Prostate gland (tissue), 2 donors: ENCODE results near the gene BTBD2. TPM values are rescaled to one million over a fixed set of nuclear protein-coding genes. Genes with fewer than 3 reads are reported as not detected.

Experiments
- DNase-seq: peaks from one replicate; pipeline ENCODE4 v3.0.0-alpha.2; 2019; ENCODE audit warnings: low spot score
- H3K27ac ChIP-seq, 2 donors: fragments of 200-600 bp; sonication (generic); 2 replicates each; pipeline ENCODE4 v1.5.1; 2017 to 2019
- H3K27me3 ChIP-seq: fragments of 200-600 bp; sonication (generic); replicated peaks from 2 replicates; pipeline ENCODE4 v1.5.1; 2019; ENCODE audit not compliant: insufficient read depth
- H3K36me3 ChIP-seq, 2 donors: fragments of 200-600 bp; sonication (generic); 1 replicate in 1 of 2; 2 replicates in 1 of 2; pipeline versions ENCODE4 v1.5.1 to v1.8.1; 2017 to 2019
- H3K4me1 ChIP-seq: fragments of 200-600 bp; sonication (generic); replicated peaks from 2 replicates; pipeline ENCODE4 v1.5.1; 2019
- H3K4me3 ChIP-seq, 2 donors: fragments of 200-600 bp; sonication (generic); 2 replicates each; pipeline ENCODE4 v1.5.1; 2017 to 2019
- H3K9me3 ChIP-seq: fragments of 200-600 bp; sonication (generic); 2 replicates; pipeline ENCODE4 v1.5.1; 2017
- POLR2A ChIP-seq: fragments of 450-650 bp; IDR thresholded peaks from one replicate; pipeline ENCODE4 v1.6.1; 2016; ENCODE audit warnings: antibody characterized with exemption, mild to moderate bottlenecking
- POLR2AphosphoS5 ChIP-seq: sonication (generic); formaldehyde crosslinking; IDR thresholded peaks from one replicate; pipeline ENCODE4 v1.6.1; 2017; ENCODE audit warnings: antibody characterized with exemption
- WGBS: methylation state at CpG from one replicate; pipeline ENCODE4 v1.1.5; 2018; 5-methylcytosine and 5-hydroxymethylcytosine counted together
- intact Hi-C: fragments of 100-400 bp; cut with DNase I; formaldehyde crosslinking; loops from one replicate; pipeline ENCODE4 v1.14.2; 2022
- total RNA-seq, 2 donors: library from RNA; depleted of rRNA; stranded (reverse); fragments of >200 nt; gene quantifications; one replicate each; pipeline ENCODE4 v1.1.0, GENCODE V29; 2016
- TF ChIP-seq, protein P1 (sequence below), 4 experiments: fragments of 200-600 bp in 2 of 4; fragments of 450-650 bp in 2 of 4; sonication (generic) in 2 of 4; IDR thresholded peaks; 1 replicate in 3 of 4; 2 replicates in 1 of 4; pipeline ENCODE4 v1.5.1; 2016 to 2019; ENCODE audit warnings: antibody characterized with exemption in 4 of 4, mild to moderate bottlenecking in 2 of 4, moderate library complexity in 2 of 4

Gene BTBD2
- 100 to 1,000 TPM; 116 to 136 TPM for total RNA-seq

DNA sequence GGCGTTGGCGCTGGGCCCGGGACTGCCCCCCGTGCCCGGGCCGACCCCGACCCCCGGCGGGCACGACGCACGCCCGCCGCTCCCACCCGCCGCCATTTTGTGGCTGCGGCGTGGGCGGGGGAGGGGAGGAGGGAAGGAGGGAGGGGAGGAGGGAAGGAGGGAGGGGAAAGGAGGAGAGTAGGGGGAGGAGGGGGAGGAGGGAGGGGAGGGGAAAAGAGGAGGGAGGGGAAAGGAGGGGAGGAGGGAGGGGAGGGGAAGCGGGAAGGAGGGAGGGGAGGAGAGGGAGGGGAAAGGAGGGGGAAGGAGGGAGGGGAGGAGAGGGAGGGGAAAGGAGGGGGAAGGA, at the start of gene BTBD2:
Gene BTBD2, minus strand, starts transcription at position 107 of the 343 bp plus-strand sequence. Its CDS starts 11 bp downstream, at position 96.
- H3K9me3 ChIP-seq: no peaks in the 10 kb centered on the region
- no CpG with 5 or more reads among the region's 20 CpGs for WGBS
- TF ChIP-seq POLR2AphosphoS5: no peak
- no peak for TF ChIP-seq POLR2A
- TF ChIP-seq, protein P1, sequence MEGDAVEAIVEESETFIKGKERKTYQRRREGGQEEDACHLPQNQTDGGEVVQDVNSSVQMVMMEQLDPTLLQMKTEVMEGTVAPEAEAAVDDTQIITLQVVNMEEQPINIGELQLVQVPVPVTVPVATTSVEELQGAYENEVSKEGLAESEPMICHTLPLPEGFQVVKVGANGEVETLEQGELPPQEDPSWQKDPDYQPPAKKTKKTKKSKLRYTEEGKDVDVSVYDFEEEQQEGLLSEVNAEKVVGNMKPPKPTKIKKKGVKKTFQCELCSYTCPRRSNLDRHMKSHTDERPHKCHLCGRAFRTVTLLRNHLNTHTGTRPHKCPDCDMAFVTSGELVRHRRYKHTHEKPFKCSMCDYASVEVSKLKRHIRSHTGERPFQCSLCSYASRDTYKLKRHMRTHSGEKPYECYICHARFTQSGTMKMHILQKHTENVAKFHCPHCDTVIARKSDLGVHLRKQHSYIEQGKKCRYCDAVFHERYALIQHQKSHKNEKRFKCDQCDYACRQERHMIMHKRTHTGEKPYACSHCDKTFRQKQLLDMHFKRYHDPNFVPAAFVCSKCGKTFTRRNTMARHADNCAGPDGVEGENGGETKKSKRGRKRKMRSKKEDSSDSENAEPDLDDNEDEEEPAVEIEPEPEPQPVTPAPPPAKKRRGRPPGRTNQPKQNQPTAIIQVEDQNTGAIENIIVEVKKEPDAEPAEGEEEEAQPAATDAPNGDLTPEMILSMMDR (IDR thresholded peaks at IDR 0.05): no peak
- H3K4me1 ChIP-seq: no peaks in the 10 kb centered on the region
- peak; percentile 53 for DNase-seq
- H3K27me3 ChIP-seq: no peaks in the 10 kb centered on the region
- H3K36me3 ChIP-seq: no peaks in the 10 kb centered on the region
- intact Hi-C loops: no loop called here
- peak within 1 kb of the TSS; percentile 67 to 72 for H3K27ac ChIP-seq
- H3K4me3 ChIP-seq: peak within 1 kb of the TSS; percentile 69

DNA sequence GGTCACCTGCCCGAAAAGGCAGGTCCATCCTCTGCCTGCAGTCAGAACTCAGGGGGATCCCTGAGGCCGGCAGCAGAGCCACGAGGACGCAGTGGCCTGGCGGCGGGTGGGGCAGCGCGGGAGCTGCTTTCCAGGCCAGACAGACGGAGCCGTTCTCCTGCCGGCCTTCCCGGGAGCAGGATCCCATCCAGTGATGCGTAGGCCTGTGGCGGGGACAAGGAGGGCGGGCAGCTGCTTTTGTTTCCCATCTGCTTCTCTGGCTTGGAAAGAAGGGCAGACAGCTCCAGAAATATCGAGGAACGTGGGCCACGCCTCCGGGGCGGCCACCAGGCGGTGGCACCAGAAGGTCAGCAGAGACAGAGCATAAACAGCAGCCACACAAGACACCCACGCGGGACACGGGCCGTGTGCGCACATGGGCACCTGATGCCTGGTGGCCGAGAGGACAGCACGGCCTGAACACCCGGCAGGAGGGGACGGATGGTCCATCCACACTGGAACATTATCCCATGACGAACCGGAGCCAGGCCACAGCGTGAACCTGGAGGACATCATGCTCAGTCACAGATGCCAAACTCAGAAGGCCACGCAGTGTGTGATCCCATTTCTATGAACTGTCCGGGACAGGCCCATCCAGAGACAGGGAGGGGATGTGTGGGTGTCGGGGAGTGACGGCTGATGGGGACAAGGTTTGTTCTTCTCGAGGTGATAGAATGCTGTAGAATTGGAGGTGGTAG, 49.4 kb upstream of the BTBD2 start:
- TF ChIP-seq POLR2A (no peak), POLR2AphosphoS5 (peak; percentile 71)
- TF ChIP-seq, protein P1 (IDR thresholded peaks at IDR 0.05): peak in 1 of 4 experiments; percentile 49
- Histone ChIP-seq H3K27ac (peak overlapping the region; percentile 76 to 86), H3K4me1 (peaks cover 18% of the 10 kb centered on the region), H3K9me3 (no peaks in the 10 kb centered on the region), H3K27me3 (no peaks in the 10 kb centered on the region), H3K4me3 (no peak overlapping the region), H3K36me3 (no peaks in the 10 kb centered on the region)
- DNase-seq: no peak
- 50% methylated on average over 33 of the region's 38 CpGs for WGBS
- intact Hi-C loops: loop anchor here (5.0 kb wide), 1 partner anchor 138 kb away; no protein-coding TSS in a partner anchor

DNA sequence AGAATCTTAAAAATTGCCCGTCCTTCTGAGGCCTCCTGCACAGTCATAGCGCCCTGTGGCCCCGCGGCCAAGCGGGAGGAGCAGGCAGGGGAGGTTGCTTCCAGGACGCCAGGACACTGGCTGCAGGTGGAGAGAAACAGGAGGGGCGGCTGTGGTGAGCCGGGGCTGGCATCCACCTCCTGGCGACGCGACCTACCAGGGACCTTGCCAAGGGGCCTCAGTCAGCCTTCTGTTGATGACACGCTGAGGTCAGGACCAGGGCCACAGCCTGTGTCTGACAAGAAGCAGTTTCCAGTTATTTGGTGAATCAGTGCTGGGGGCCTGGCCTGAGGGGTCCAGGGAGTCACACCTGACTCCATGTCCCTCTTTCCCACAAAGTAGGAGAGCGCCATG, 48.9 kb upstream of the BTBD2 start:
- Histone ChIP-seq H3K27ac (peak overlapping the region; percentile 76 to 86), H3K4me3 (no peak overlapping the region), H3K27me3 (no peaks in the 10 kb centered on the region), H3K4me1 (peaks cover 24% of the 10 kb centered on the region), H3K9me3 (no peaks in the 10 kb centered on the region), H3K36me3 (no peaks in the 10 kb centered on the region)
- no peak for DNase-seq
- intact Hi-C loops: no loop called here
- WGBS: 53% methylated on average over 13 of the region's 13 CpGs
- TF ChIP-seq POLR2AphosphoS5 (no peak), POLR2A (no peak)
- TF ChIP-seq, protein P1 (IDR thresholded peaks at IDR 0.05): no peak

DNA sequence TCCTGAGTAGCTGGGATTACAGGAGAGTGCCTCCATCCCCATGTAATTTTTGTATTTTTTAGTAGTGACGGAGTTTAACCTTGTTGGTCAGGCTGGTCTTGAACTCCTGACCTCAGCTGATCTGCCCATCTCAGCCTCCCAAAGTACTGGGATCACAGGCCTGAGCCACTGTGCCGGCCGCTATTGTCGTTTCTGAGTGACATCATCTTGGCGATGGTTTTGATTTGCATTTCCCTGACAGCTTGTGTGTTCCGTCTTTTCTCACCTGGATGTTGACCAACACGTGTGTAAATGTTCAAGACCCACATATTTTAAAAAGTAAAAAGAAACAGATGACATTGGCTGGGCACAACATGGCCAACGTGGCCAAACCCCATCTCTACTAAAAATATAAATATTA, 48.3 kb upstream of the BTBD2 start:
- Histone ChIP-seq H3K27me3 (no peaks in the 10 kb centered on the region), H3K9me3 (no peaks in the 10 kb centered on the region), H3K27ac (peak overlapping the region; percentile 76 to 86), H3K4me1 (peaks cover 27% of the 10 kb centered on the region), H3K4me3 (no peak overlapping the region), H3K36me3 (no peaks in the 10 kb centered on the region)
- no peak for DNase-seq
- no peak for TF ChIP-seq POLR2AphosphoS5
- TF ChIP-seq, protein P1 (IDR thresholded peaks at IDR 0.05): no peak
- TF ChIP-seq POLR2A: no peak
- WGBS: 81% methylated on average over 8 of the region's 8 CpGs
- intact Hi-C loops: no loop called here

DNA sequence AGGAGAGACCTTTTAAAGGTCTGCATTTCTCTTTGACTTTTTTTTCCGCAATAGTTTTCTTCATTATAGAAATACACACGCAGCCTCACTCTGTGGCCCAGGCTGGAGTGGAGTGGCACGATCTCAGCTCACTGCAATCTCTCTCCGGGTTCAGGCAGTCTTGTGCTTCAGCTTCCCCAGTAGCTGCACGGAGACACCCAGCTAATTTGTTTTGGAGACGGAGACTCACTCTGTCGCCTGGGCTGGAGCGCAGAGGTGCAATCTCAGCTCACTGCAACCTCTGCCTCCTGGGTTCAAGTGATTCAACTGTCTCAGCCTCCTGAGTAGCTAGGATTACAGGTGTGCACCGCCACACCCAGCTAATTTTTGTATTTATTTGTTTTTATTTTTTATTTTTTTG, 47.3 kb upstream of the BTBD2 start:
- Histone ChIP-seq H3K4me3 (no peak overlapping the region), H3K27me3 (no peaks in the 10 kb centered on the region), H3K27ac (peak overlapping the region in 1 of 2 donors; percentile 100), H3K36me3 (no peaks in the 10 kb centered on the region), H3K4me1 (peaks cover 32% of the 10 kb centered on the region), H3K9me3 (no peaks in the 10 kb centered on the region)
- no peak for DNase-seq
- WGBS: 89% methylated on average over 9 of the region's 9 CpGs
- TF ChIP-seq POLR2A (no peak), POLR2AphosphoS5 (no peak)
- TF ChIP-seq, protein P1 (IDR thresholded peaks at IDR 0.05): no peak
- intact Hi-C loops: no loop called here
